ENCODE results near the gene CCT4. TPM values are rescaled to one million over a fixed set of nuclear protein-coding genes. Genes with fewer than 3 reads are reported as not detected.
"Not testable (repeated sequence)": the region's sequence is repeated elsewhere in the genome, so short reads cannot be mapped to it uniquely, and the experiment has no call there.

CCT4 gene
- total and polyA plus RNA-seq, 11 donors: 42.1 to 170 (median 96.9) TPM

DNA sequence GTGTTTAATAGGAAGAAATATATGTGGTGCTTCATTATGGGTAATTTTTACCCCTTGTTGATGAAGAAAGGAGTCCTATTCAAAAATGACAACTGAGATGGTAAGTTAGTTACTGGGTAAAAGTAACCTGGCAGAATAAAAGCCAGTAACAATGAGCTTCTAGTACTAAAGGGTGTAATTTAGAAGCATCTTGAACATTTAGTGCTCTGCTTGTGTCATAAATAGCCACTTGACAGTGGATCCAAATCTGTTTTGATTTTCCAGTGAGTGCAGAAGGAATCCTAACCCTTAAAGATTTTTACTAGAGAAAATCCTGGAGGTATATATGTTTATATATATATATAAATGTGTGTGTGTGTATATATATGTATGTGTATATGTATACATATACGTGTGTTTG lies 32.1 kb upstream of the CCT4 start:
- no peaks in the 10 kb centered on the region for H3K27me3 ChIP-seq
- 59 to 82% (median 75%) methylated on average over 1 of the region's 1 CpG for WGBS, 4 donors
- H3K9me3 ChIP-seq: no peaks in the 10 kb centered on the region
- DNase-seq (no peak), ATAC-seq (peak in 1 of 4 donors; percentile 47)
- no peak for TF ChIP-seq POLR2A (IDR thresholded peaks at IDR 0.05)
- TF ChIP-seq, protein P1, sequence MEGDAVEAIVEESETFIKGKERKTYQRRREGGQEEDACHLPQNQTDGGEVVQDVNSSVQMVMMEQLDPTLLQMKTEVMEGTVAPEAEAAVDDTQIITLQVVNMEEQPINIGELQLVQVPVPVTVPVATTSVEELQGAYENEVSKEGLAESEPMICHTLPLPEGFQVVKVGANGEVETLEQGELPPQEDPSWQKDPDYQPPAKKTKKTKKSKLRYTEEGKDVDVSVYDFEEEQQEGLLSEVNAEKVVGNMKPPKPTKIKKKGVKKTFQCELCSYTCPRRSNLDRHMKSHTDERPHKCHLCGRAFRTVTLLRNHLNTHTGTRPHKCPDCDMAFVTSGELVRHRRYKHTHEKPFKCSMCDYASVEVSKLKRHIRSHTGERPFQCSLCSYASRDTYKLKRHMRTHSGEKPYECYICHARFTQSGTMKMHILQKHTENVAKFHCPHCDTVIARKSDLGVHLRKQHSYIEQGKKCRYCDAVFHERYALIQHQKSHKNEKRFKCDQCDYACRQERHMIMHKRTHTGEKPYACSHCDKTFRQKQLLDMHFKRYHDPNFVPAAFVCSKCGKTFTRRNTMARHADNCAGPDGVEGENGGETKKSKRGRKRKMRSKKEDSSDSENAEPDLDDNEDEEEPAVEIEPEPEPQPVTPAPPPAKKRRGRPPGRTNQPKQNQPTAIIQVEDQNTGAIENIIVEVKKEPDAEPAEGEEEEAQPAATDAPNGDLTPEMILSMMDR (IDR thresholded peaks at IDR 0.05): no peak
- H3K36me3 ChIP-seq: peaks cover 0 to 11% (median 0%) of the 10 kb centered on the region in 9 donors
- H3K27ac ChIP-seq: peak overlapping the region in 10 of 12 donors; percentile 6 to 70 (median 48)
- no peak overlapping the region for H3K4me3 ChIP-seq
- peaks cover 0 to 45% (median 12%) of the 10 kb centered on the region in 12 donors for H3K4me1 ChIP-seq
- intact Hi-C loops (cut with DNase I): loop anchor here in 8 of 10 donors (2.0 to 10.0 kb wide), 8 partner anchors 52 to 490 kb away; partner anchors contain the start of gene B3GNT2 (in 1 of the 8)

DNA sequence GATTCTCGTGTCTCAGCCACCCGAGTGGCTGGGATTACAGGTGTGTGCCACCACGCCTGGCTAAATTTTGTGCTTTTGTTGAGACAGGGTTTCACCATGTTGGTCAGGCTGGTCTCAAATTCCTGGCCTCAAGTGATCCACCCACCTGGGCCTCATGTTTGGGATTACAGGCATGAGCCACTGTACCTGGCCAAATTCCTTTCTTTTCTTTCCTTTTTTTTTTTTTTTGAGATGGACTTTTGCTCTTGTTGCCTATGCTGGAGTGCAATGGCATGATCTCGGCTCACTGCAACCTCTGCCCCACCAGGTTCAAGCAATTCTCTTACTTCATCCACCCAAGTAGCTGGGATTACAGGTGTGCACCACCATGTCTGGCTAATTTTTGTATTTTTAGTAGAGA lies 26.3 kb upstream of the CCT4 start:
- DNase-seq, H3K4me3 ChIP-seq, H3K27me3 ChIP-seq, H3K27ac ChIP-seq, H3K9me3 ChIP-seq, ATAC-seq: not testable (repeated sequence)
- Histone ChIP-seq H3K4me1 (peaks cover 0 to 24% (median 7%) of the 10 kb centered on the region in 12 donors), H3K36me3 (peaks cover 0 to 11% (median 0%) of the 10 kb centered on the region in 9 donors)
- intact Hi-C loops (cut with DNase I): loop anchor here in 7 of 10 donors (5.0 to 10.0 kb wide), 7 partner anchors 73 to 860 kb away; partner anchors contain the start of gene B3GNT2 (in 3 of the 7)
- WGBS, 4 donors: 96 to 97% (median 97%) methylated on average over 4 of the region's 4 CpGs

DNA sequence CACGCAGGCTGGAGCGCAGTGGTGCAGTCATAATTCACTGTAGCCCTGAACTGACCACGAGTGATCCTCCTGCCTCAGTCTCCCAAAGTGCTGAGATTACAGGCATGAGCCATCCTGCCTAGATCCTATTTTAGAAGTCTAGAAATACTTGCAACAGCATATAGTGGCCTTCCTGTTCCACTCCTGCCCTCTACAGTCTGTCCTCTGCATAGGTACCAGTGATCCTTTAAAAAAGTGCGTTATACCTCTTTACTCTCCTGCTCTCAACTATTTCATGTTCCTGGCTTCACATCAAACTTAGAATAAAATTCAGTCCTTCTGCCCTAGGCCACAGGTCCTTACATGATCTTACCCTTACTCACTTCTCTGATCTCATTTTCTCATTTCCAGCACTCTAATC lies 23.1 kb upstream of the CCT4 start:
- DNase-seq (no peak), ATAC-seq (peak in 3 of 4 donors; percentile 62 to 79 (median 76))
- TF ChIP-seq POLR2A (IDR thresholded peaks at IDR 0.05): no peak
- TF ChIP-seq, protein P1 (IDR thresholded peaks at IDR 0.05): peak in 6 of 12 donors; percentile 18 to 44 (median 34)
- Histone ChIP-seq H3K27me3 (no peaks in the 10 kb centered on the region), H3K4me3 (no peak overlapping the region), H3K9me3 (no peaks in the 10 kb centered on the region), H3K4me1 (peaks cover 0 to 39% (median 13%) of the 10 kb centered on the region in 12 donors), H3K36me3 (peaks cover 0 to 7% (median 0%) of the 10 kb centered on the region in 9 donors), H3K27ac (peak overlapping the region in 1 of 12 donors; percentile 7)
- WGBS, 4 donors: 83 to 92% (median 89%) methylated on average over 4 of the region's 4 CpGs
- intact Hi-C loops (cut with DNase I): loop anchor here in 3 of 10 donors (10.0 kb wide), 3 partner anchors 283 to 863 kb away; partner anchors contain the start of gene B3GNT2 (in 1 of the 3)

DNA sequence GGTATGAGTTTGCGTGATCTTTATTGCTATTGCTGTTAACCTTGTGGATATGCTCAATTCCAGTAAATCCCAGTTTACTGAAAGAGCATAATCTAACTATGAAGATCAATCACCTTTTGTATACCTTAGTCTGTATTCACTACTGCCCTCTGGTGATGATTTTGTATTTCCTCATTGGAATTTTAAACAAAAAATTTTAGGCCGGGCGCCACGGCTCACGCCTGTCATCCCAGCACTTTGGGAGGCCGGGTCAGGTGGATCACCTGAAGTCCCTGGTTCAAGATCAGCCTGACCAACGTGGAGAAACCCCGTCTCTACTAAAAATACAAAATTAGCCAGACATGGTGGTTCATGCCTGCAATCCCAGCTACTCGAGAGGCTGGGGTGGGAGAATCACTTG lies 22.1 kb upstream of the CCT4 start:
- ATAC-seq (no peak), DNase-seq (no peak)
- H3K36me3 ChIP-seq: peaks cover 0 to under 1% (median 0%) of the 10 kb centered on the region in 9 donors
- TF ChIP-seq POLR2A (IDR thresholded peaks at IDR 0.05): no peak
- TF ChIP-seq, protein P1 (IDR thresholded peaks at IDR 0.05): peak in 4 of 12 donors; percentile 16 to 23 (median 17)
- WGBS, 4 donors: 78 to 84% (median 82%) methylated on average over 9 of the region's 9 CpGs
- H3K27me3 ChIP-seq: no peaks in the 10 kb centered on the region
- H3K9me3 ChIP-seq: no peaks in the 10 kb centered on the region
- no peak overlapping the region for H3K27ac ChIP-seq
- intact Hi-C loops (cut with DNase I): loop anchor here in 3 of 10 donors (10.0 kb wide), 3 partner anchors 284 to 864 kb away; partner anchors contain the start of gene B3GNT2 (in 1 of the 3)
- peaks cover 0 to 45% (median 17%) of the 10 kb centered on the region in 12 donors for H3K4me1 ChIP-seq
- no peak overlapping the region for H3K4me3 ChIP-seq
